Activated CD4-positive, alpha-beta T cell treated with anti-CD3 and anti-CD28 coated beads, Interleukin-10, Interleukin-2, amounts not matched to agents 100 ng/mL and 50 ng/mL, durations not matched to agents 16 hours and 8 hours (primary cell): ENCODE data around the gene CLSTN2.

Experiments
- DNase-seq: peaks from one replicate; pipeline ENCODE4 v3.0.0-alpha.2; 2020

The CLSTN2 gene

DNA sequence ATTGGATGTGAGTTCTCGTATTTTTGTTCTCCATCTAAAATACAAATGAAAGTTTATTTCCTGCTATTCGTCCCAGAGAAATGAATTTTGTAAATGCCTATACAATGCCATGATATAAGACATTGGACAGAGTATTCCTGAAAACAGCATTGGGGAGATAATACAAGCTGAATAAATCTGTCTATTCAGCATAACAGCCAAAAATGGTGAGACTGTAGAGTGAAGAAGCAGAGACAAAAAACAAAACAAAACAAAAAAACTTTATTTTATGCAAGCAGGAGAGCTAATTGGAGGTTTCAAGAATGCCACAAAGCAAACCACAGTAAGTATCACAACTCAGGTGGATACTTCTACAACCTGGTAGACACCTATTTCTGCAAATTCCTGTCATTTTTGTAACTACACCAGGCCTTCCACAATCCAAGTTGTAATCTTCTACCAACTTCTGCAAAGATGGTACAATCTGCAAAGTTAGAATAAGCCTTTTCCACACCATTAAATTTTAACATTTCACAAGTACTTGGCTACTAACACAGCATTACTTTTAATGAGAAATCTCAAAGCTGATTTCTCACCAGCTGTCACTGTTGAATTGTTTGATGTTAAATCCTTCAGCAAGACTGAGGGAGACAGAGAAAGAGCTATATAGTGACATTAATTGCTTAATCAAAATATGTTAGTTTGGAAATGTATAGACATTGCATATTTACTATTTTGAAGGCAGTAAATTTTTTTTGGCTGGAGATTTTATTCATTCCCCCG is 163.1 kb downstream of the CLSTN2 start:
- DNase-seq: no peak

DNA sequence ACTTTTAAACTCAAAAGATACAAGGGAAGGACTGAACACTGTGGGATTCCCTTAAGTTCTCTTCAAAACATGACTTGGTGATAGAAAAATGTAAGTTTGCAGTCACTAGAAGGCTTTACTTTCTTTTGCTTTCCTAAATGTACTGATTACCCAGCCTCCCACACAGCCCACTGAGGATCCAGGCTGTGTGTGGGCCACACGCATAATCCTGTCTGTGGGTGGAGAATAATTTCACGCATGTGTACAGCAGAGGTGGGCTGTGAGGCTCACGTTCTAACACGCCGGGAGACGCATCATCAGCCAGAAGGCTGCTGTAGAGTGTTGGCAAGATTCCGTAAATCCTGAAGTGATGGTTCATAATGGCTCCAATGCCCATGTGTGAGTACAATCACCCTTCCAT is 165.5 kb downstream of the CLSTN2 start:
- no peak for DNase-seq

DNA sequence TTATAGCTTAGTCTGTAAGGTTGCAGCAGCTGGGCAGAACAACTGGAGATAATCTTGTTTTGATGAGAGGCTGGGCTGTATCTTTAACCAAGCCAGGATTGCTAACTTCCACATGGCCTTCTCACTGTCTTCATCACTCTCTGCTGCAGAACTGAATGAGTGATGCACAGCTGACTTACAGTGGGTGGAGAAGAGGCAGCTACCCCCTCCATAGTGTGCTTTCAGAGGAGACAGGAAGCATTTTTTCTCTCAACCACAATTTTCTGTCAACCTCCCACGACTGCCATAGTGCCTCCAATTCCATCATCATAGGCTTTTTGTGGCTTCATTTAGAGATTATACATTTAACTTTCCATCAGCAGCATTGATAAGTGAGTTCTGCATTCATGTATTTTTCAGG is 168.2 kb downstream of the CLSTN2 start:
- DNase-seq: no peak

DNA sequence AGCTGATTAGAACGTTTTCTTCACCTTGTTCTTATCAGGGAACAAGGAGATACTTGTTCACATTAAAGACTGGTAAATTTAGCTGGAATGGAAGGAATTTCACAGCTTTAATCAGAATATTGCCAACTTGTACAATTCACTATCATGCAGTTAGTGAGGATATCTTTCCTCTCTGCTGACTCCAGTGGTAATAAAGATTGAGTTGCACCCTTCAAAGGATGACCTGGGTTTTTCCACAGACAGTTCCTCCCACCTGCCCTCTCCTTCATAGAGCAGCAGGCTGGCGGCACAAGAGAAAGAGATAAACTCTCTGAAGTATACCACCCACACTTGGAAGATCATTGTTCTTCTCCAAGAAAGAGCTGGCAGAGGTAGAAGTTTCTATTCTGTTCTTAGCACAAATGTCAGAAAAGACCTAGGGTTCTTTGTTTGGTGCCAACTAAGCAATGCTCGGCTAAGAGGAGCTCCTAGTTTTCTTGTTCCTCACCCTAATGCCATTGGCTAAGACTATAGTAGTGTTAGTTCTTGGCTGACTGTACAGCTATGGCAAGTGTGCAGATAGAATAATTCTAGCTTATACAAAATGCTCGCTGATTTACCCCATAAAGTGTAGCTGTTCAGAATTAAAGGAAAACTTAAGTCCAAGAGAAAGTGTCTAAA is 169.1 kb downstream of the CLSTN2 start:
- DNase-seq: no peak

DNA sequence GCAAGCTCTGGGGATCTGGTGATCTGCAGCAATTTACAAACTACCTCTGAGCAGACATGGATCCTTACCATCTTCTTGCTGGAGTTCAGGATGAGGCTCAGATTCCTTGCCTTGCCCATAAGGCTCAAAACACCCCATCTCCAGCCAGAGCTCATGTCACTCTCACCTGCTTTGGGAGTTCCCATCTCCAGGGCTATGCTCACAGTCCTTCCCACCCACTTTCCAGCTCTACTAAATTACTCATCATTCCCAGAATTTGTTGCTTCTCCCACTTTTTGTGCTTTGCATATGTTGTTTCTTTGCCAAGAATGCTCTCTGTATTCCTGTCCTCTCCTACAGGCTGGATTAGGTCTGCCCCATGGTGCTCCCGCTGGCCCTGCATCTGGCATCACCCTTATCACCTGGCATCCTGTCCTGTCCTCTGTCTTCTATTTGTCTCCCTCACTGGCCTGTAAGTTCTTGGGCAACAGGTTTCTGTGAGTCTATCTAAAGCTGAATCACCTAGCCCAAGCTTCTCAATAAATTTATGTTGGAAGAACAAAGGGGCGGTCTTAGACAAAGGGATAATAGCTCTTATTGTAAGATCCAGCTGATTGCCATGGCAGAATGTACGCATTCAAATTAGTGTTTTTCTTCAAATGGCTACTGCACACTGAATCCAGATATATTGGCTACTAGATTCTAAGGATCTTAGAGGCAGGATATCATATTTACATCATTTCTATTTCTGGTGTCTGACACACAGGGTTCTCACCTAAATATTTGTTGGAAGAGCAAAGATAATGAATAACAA is 179.2 kb downstream of the CLSTN2 start:
- DNase-seq: no peak

DNA sequence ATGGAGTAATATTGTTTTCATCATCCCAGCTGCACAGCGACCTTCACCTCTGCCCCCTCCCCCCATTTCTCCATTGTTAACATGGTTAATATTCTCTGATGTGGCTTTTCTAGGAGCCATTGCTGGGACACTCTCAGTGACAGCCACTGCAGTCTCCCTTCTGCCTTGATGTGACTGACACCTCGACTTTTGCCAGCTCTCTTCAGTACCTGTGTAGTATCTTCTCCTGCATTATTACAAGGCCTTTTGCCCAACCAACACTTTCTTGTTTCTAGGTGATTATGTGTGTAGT is 179.8 kb downstream of the CLSTN2 start:
- no peak for DNase-seq

DNA sequence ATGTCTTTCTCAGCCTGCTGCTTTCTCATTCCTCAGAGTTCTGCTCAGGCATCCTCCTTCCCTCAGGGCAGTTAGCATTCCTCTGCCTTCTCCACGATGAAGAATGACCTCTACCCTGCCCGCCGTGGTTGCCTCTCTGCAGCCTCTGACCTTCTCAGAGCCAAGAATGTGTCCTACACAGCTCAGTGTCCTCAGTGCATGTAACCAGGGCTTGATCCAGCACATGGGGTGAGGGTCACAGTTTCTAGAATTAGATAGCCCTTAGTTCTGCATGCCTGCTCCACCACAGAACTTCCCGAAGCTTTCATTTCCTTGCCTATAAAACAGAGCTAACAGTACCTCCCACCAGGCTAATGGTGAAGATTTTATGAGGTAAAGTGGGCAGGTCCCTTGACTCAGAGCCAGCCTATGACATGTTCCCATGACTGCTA is 182.1 kb downstream of the CLSTN2 start:
- no peak for DNase-seq

DNA sequence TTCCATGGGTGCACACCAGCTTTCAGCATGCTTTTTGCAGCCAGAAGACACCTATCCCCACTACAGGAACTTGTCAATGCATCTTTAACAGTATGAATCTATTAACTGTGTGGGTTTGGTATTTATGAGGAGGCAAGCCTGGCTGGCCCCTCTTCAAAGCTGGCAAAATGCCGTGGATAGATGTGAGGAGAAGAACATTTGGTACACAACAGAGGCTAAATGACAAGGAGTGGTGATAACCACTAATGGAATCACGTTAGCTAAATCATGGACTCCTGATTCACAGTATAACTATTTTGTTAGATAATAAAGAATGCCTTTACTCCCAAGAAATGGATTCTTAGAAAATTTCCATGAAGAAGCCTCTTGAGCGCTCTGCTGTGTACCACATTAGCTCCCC is 187.2 kb downstream of the CLSTN2 start:
- DNase-seq: no peak

DNA sequence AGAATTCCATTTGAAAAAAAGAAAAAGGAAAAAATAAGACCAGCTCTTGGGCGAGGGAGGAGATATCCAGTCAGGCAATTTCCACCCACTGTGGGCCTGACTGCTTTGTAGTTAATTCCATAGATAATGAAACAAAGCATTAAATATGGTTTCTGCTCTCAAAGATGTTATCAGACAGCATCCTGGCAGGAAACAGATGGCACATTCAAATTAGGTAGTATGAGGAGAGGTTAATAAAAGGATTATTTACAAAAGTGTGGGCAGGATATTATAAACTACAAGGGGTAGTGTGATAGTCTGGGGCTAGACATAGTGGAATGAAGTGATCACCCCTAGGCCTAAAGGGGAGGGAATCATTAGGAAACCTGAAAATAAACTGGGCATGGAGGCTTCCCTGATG is 193.2 kb downstream of the CLSTN2 start:
- DNase-seq: no peak

DNA sequence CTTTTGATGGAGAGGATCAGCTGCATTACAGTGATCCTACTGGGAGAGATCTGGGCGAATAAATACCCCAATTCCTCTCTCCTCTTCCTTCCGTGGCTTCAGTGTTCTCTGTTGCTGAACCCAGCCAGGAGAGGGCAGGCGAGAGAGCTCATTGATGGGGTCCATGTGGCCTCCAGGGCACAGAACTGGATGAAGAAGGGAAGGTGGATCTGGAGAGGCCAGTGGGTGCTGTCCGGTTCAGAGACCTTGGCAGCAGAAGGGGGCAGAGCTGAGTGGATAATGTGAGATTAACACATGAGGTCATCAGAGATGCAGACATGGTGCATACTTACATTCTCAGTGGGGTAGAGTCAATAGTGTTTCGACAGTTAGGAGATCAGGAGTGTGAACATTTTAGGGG is 193.6 kb downstream of the CLSTN2 start:
- peak; percentile 6 for DNase-seq

DNA sequence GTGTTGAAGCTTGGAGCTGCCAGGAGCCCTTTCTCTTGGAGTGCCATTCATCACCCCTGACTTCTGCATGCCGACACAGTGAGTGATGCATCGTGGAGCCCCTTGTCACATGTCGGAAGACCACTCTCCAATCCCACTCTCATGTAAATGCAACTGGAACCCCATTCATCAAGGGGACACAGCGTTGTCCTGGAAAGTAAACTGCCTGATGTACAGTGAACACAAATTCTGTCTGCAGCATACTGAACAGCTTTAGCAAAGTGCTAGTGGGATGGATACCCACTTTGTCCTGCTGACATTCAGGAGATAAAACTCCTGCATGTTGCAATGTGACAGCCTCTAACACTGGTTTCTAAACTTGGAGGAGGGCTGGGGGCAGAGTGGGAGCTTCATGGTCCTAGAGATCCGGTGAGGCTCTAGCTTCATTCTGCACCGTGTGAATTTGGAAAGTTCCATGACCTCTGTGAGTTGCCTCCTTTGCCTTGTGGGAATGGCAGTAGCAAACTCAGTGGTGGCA is 194.8 kb downstream of the CLSTN2 start:
- DNase-seq: no peak

DNA sequence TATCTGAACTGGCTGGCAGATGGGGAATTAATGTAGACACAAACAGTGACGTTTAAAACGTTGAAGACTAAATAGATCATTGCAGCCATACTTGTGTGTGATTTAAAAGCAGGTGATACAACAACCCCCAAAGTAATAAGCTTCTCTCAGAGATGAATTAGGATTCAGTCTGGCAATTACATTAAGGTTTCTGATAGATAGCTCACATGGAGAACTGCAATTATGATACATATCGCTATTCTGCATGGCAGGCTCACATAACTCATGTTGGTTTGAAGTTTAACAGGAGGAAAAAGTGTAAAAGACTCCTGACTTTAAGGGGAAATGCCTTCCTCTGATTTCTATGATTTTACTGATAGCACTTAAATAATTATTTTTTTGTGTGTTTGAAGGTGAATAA is 196.9 kb downstream of the CLSTN2 start:
- no peak for DNase-seq

DNA sequence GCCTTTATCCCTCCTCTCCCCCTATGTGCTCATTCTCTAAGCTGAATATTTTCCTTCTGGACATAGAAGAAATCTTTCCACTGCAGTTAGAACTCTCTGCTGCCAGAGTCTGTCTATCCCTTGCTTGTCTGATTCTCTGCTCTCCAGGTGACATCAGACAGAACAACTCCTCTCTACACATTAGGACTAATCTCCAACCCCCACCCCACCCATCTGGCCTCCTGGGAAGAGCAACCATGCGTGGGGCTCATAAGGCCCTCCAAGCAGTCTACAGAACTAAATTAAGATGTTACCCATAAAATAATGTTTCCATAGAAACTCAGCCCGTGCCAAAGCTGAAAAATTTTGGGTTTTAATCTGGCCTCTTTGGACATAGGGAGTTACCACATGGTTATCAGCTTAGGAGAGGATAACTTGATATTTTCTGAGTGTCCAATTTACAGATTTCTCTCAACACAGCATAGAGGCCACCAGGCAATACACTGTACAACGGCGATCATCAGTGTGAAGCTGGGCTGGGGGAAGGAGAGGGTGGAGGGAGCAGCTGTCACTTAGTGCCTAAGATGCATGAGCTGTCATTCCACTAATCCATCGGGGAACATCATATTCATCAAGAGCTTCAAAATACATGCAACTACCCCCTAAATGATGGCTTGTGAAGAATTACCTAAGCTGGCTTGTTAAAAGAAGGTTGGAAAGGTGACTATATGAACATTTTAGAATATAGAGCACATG is 199.4 kb downstream of the CLSTN2 start:
- DNase-seq: no peak

DNA sequence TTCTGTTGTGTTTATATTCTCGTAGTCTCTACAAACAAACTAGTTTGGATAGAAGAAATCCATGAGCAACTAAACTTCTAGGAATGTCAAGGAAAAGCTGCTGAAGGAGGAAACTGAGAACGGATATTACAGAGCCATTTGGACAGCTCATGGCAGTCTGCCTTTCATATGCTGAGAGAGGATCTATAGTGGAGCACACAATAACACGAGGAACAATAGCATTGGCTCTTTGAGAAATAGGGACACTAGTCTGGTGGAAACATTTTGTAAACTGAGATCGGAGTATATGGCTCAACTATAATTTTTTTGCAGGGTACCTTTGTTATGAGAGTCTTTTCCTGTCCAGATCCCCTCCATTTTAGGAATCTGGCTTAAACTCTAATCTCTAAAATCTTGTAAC is 200.5 kb downstream of the CLSTN2 start:
- no peak for DNase-seq

DNA sequence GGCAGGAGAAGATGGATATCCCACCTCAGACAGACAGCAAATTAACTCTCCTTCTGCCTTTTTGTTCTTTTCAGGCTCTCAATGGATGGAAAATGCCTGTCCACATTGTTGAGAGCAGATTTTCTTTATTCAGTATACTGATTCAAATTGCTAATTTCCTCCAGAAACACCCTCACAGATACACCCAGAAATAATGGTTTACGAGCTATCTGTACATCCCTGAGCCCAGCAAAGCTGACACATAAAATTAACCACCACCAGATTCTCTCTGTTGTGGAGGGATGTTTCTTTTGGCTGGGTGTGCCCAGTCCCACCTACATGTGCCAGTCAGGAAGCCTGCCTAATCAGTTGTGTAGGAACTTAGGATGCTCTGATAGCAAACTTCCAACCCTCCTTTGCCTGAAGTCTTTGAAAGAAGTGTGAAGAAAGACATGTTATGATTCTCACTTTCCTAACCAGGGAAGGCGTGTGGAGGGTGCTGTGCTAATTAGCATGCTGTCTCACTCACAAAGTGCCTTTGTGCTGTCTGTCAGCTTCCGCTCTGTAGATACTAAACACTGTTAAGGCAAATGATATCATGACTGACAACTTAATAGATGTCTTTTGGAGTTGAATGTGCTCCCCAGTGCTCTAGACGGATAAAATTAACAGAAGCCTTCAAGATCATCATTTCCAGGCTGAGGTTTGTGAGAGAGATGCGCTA is 208.5 kb downstream of the CLSTN2 start:
- no peak for DNase-seq

DNA sequence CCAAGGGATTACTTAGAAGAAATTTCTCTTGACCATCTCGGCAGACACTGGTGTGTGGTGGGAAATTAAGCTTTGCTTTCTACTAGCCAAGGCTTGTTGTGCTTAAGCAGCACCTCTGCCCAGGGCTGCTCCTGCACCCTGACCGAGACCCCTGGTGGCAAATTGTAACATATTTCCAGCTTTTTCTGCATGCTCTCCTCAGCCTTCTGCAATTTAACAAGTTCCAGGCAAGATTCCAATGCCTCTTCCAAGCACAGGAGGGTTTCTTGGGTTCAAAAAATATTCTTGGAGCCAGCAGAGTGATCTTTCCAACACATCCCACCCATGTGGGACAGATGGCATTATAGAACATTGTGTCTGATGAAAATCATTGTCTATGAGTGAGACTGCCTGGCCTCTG is 210.5 kb downstream of the CLSTN2 start:
- DNase-seq: no peak

DNA sequence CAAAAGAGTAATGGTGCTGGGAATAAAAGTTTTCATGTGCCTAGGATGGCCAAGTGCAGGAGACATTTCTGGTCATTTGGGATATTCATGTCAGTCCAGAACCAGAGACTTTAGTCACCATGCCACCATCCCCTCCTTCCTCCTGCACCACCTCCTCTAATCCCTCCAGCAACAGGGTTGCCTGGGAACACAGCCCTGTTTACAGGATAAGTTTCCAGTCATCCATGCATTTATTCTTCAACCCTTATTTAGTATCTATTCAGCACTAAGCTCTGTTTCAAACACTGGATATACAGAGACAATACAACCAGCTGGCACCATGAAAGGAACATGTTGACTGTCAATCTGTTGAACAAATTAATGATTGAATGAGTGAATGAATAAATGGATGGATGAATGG is 211.7 kb downstream of the CLSTN2 start:
- no peak for DNase-seq

DNA sequence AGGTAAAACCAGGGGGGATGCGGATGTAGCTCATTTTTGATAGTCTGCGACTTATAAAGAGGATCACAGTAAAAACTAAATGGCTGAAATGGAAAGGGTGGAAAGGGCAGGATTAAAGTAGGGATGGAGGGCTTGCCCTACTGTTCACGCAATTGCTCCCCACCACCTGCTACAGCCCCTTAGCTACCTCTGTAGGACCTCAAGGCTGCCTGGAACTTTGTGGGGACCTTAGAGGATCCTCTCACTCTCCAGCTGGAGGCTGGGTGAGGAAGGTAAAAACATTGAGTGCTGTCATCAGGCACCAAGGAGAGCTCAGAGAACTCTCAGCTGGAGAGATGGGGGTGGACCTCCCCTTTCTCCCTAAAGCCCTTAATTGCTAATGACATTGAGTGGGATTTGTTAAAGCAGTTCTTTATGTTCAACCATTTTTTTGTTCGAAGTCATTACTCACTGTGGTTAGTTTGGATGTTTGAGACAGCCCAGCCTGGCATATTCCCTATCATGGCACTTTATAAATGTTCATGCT is 213.0 kb downstream of the CLSTN2 start:
- DNase-seq: no peak

DNA sequence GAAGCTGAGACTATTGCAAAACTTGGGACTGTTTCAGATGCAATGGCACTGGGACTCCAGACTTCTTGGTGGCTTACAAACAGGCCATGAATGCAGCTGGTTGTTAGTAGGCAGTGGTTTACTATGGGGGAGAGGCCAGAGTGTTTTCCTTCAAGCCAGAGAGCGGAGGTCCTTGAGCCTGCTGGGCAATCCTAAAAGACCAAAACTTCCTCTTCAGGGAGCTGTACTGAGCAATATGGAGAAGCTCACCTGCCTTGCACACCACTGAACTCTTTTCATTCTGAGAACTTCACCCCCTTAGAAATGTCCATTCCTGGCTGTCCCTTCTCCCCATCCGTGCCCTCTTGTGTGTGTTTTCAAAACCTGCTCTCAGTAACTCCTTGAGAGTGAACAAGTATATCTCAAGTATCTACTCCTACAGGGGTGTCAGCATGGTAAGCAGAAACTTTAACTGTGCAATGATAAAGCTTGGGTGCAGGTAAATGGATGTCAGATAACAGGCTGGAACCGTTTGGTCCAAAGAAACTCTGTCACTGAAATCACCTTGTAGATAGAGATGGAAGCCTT is 213.9 kb downstream of the CLSTN2 start:
- DNase-seq: no peak

DNA sequence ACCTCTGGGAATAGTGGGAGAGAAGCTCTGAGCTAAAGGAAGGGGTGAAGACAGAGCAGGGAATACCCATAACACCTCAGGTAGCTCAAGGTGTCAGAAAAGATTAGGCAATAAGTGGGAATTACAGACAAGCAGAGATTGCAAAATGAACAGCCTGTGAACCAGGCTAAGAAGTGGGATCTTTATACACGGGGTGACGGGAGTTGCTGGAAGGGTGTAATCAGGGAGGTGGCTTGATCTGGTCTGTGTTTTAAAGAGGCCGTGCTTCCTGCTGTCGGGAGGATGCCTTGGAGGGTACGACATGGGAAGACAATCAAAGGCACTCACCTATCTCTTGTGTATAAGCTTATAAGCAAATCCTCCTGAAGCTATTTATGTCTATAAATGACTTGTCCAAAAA is 216.3 kb downstream of the CLSTN2 start:
- DNase-seq: no peak

DNA sequence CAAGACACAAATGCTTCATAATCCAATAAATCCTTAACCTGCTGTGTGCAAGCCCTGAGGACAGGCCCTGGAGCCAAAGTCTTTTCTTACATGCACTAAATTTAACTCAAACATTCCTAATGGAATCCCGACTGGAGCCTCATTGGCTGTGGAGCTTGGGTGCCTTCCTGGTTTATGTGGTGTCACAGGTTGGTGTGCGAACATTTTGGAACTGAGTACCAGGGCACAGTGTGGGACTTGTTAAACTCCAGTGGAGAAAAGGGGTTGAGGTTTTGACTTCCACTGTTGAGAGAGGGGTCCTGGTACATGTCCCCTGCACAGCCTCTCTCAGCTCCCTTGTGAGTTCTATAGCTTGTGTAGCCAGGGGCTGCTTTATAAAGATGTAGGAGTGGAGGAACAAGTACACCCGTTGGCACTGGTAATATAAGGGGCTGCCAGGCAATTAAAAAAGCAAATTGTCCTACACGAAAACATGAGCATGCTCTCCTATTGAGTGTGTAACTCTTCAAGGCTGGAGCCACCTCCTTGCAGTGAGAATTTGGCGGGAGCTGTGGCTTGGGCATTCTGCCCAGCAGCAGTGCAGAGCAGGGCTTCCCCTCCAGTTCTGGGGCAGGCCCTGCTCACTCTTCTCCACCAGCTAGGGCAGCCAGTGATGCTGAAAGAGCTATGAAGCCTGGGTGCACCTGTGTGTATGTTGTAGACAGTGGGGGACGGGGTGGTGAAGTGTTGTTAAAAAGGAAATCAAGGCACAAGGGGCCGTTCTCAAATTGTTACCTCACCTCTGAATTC is 218.1 kb downstream of the CLSTN2 start:
- DNase-seq: no peak
